Fibroblast of gingiva (primary cell): ENCODE results near the gene FBXL7.

Experiments used
- DNase-seq: peaks from one replicate; pipeline ENCODE4 v3.0.0-alpha.2; 2011; ENCODE audit warnings: low read depth

The FBXL7 gene

GRCh38 chr5:15579193-15579990, 79.4 kb downstream of the FBXL7 start:
- DNase-seq, result peak; percentile 79

GRCh38 chr5:15584528-15584927, 84.5 kb downstream of the FBXL7 start:
- no peak for DNase-seq

GRCh38 chr5:15585128-15585527, 85.1 kb downstream of the FBXL7 start:
- no peak for DNase-seq

GRCh38 chr5:15585841-15586591, 86.0 kb downstream of the FBXL7 start:
- peak; percentile 9 for DNase-seq

GRCh38 chr5:15587916-15588315, 87.9 kb downstream of the FBXL7 start:
- DNase-seq, result peak; percentile 86

GRCh38 chr5:15592728-15593127, 92.7 kb downstream of the FBXL7 start:
- no peak for DNase-seq

- no peak for DNase-seq
These were observed 95.1 kb downstream of the FBXL7 start for GRCh38 chr5:15594977-15595568.

- no peak for DNase-seq
These were observed 95.9 kb downstream of the FBXL7 start for GRCh38 chr5:15595929-15596328.

- no peak for DNase-seq
These were observed 97.0 kb downstream of the FBXL7 start for GRCh38 chr5:15596936-15597335.

GRCh38 chr5:15597804-15598203, 97.8 kb downstream of the FBXL7 start:
- DNase-seq, result no peak

- no peak for DNase-seq
These were observed 98.4 kb downstream of the FBXL7 start for GRCh38 chr5:15598294-15598902.

GRCh38 chr5:15600035-15600434, 100.1 kb downstream of the FBXL7 start:
- DNase-seq, result no peak

- no peak for DNase-seq
These were observed 101.3 kb downstream of the FBXL7 start for GRCh38 chr5:15601274-15601673.

- DNase-seq, result no peak
These were observed 101.9 kb downstream of the FBXL7 start for GRCh38 chr5:15601853-15602252.

- peak; percentile 73 for DNase-seq
These were observed 105.0 kb downstream of the FBXL7 start for GRCh38 chr5:15604986-15605385.

GRCh38 chr5:15606197-15606596, 106.2 kb downstream of the FBXL7 start:
- no peak for DNase-seq

GRCh38 chr5:15607076-15607475, 107.1 kb downstream of the FBXL7 start:
- DNase-seq, result no peak

GRCh38 chr5:15609076-15609725, 109.2 kb downstream of the FBXL7 start:
- DNase-seq, result no peak

- no peak for DNase-seq
These were observed 110.2 kb downstream of the FBXL7 start for GRCh38 chr5:15610216-15610615.

- no peak for DNase-seq
These were observed 111.0 kb downstream of the FBXL7 start for GRCh38 chr5:15611008-15611407.

GRCh38 chr5:15612915-15613635, 113.1 kb downstream of the FBXL7 start:
- DNase-seq, result no peak
